Liver (tissue), 9 donors: ENCODE results near the gene SCD5. TPM values are rescaled to one million over a fixed set of nuclear protein-coding genes. Genes with fewer than 3 reads are reported as not detected.
"Not testable (repeated sequence)": the region's sequence is repeated elsewhere in the genome, so short reads cannot be mapped to it uniquely, and the experiment has no call there.

ENCODE experiments used
- DNase-seq: peaks from one replicate; pipeline ENCODE4 v3.0.0-alpha.2; 2017; ENCODE audit warnings: low spot score
- H3K27ac ChIP-seq, 2 donors: one replicate each; pipeline ENCODE4 v1.7.0; 2013; ENCODE audit warnings: inconsistent platforms in 2 of 2, low read length in 2 of 2, control low read depth in 1 of 2, low read depth in 1 of 2, mild to moderate bottlenecking in 1 of 2
- H3K27me3 ChIP-seq, 4 donors: one replicate each; pipeline versions ENCODE4 v1.6.1 to v1.7.0; 2013; ENCODE audit warnings: low read length in 3 of 4, inconsistent platforms in 1 of 4, mild to moderate bottlenecking in 1 of 4, moderate library complexity in 1 of 4; ENCODE audit not compliant: control insufficient read depth in 4 of 4, insufficient read depth in 4 of 4
- H3K36me3 ChIP-seq, 4 donors: one replicate each; pipeline versions ENCODE4 v1.6.1 to v1.7.0; 2013; ENCODE audit warnings: low read length in 3 of 4, mild to moderate bottlenecking in 3 of 4, low read depth in 1 of 4, moderate library complexity in 1 of 4; ENCODE audit not compliant: control insufficient read depth in 4 of 4, insufficient read depth in 3 of 4
- H3K4me1 ChIP-seq, 4 donors: one replicate each; pipeline versions ENCODE4 v1.6.1 to v1.7.0; 2013; ENCODE audit warnings: low read length in 3 of 4, mild to moderate bottlenecking in 3 of 4, moderate library complexity in 1 of 4; ENCODE audit not compliant: control insufficient read depth in 4 of 4, insufficient read depth in 4 of 4
- H3K4me3 ChIP-seq, 3 donors: one replicate each; pipeline versions ENCODE4 v1.6.1 to v1.7.0; 2013; ENCODE audit warnings: low read length in 3 of 3, control low read depth in 1 of 3, low read depth in 1 of 3, mild to moderate bottlenecking in 1 of 3
- H3K9ac ChIP-seq, 2 donors: one replicate each; pipeline ENCODE4 v1.7.0; 2013; ENCODE audit warnings: low read length in 2 of 2, mild to moderate bottlenecking in 2 of 2, moderate library complexity in 2 of 2, control low read depth in 1 of 2, low read depth in 1 of 2
- H3K9me3 ChIP-seq, 4 donors: one replicate each; pipeline versions ENCODE4 v1.6.1 to v1.7.0; 2013; ENCODE audit warnings: low read length in 3 of 4; ENCODE audit not compliant: control insufficient read depth in 4 of 4
- EGR1 ChIP-seq, 2 donors: IDR thresholded peaks; 2 replicates each; pipeline ENCODE4 v1.6.1; 2016 to 2018; ENCODE audit warnings: antibody characterized with exemption in 2 of 2, low read depth in 2 of 2
- FOXA1 ChIP-seq: IDR thresholded peaks from 2 replicates; pipeline ENCODE4 v1.6.1; 2016; ENCODE audit warnings: antibody characterized with exemption
- FOXA2 ChIP-seq: IDR thresholded peaks from 2 replicates; pipeline ENCODE4 v1.6.1; 2016; ENCODE audit warnings: antibody characterized with exemption
- GABPA ChIP-seq, 2 donors: IDR thresholded peaks in 1 of 2; conservative IDR thresholded peaks in 1 of 2; 2 replicates each; pipeline ENCODE4 v1.6.1; 2016; ENCODE audit warnings: antibody characterized with exemption in 2 of 2, mild to moderate bottlenecking in 1 of 2, moderate library complexity in 1 of 2
- HNF4A ChIP-seq, 2 donors: conservative IDR thresholded peaks; 2 replicates each; pipeline ENCODE4 v1.6.1; 2016; ENCODE audit warnings: antibody characterized with exemption in 2 of 2, mild to moderate bottlenecking in 2 of 2
- HNF4G ChIP-seq: IDR thresholded peaks from 2 replicates; pipeline ENCODE4 v1.6.1; 2016; ENCODE audit warnings: antibody characterized with exemption
- JUND ChIP-seq, 2 donors: IDR thresholded peaks; 2 replicates each; pipeline ENCODE4 v1.6.1; 2016; ENCODE audit warnings: antibody characterized with exemption in 2 of 2
- NR2F2 ChIP-seq: IDR thresholded peaks from 2 replicates; pipeline ENCODE4 v1.6.1; 2016; ENCODE audit warnings: antibody characterized with exemption
- RAD21 ChIP-seq, 2 donors: IDR thresholded peaks; 2 replicates each; pipeline ENCODE4 v1.6.1; 2016; ENCODE audit warnings: antibody characterized with exemption in 2 of 2, mild to moderate bottlenecking in 2 of 2
- RXRA ChIP-seq, 2 donors: IDR thresholded peaks; 2 replicates each; pipeline ENCODE4 v1.6.1; 2017 to 2018; ENCODE audit warnings: antibody characterized with exemption in 2 of 2, mild to moderate bottlenecking in 1 of 2
- SP1 ChIP-seq: IDR thresholded peaks from 2 replicates; pipeline ENCODE4 v1.6.1; 2018; ENCODE audit warnings: antibody characterized with exemption, mild to moderate bottlenecking
- TAF1 ChIP-seq: conservative IDR thresholded peaks from 2 replicates; pipeline ENCODE4 v1.6.1; 2016; ENCODE audit warnings: antibody characterized with exemption, mild to moderate bottlenecking
- YY1 ChIP-seq: IDR thresholded peaks from 2 replicates; pipeline ENCODE4 v1.6.1; 2016; ENCODE audit warnings: antibody characterized with exemption, mild to moderate bottlenecking
- WGBS: extraction: QIAGEN DNeasy Blood & Tissue Kit; methylation state at CpG from one replicate; pipeline ENCODE4 v1.1.7; 2013; 5-methylcytosine and 5-hydroxymethylcytosine counted together
- polyA plus RNA-seq, 2 donors: library from polyadenylated mRNA; stranded (reverse) in 1 of 2; unstranded in 1 of 2; fragments of 200-250 nt in 1 of 2; fragments of >200 nt in 1 of 2; fragmentation: Nextera tagmentation in 1 of 2; extraction: Ambion mirVana in 1 of 2; gene quantifications; one replicate each; pipeline versions ENCODE4 v1.2.1 to v1.2.3, GENCODE V29; 2013 to 2015
- total RNA-seq, 2 donors: library from RNA; depleted of rRNA; stranded (reverse); fragments of >200 nt; gene quantifications; one replicate each; pipeline ENCODE4 v1.2.3, GENCODE V29; 2014
- TF ChIP-seq, protein P1 (sequence below): IDR thresholded peaks from 2 replicates; pipeline ENCODE4 v1.6.1; 2016; ENCODE audit warnings: antibody characterized with exemption
- TF ChIP-seq, protein P2 (sequence below): IDR thresholded peaks from 2 replicates; pipeline ENCODE4 v1.6.1; 2016; ENCODE audit warnings: antibody characterized with exemption, mild to moderate bottlenecking
- TF ChIP-seq, protein P3 (sequence below): IDR thresholded peaks from 2 replicates; pipeline ENCODE4 v1.6.1; 2016; ENCODE audit warnings: antibody characterized with exemption
- TF ChIP-seq, protein P4 (sequence below): fragments of 150-350 bp; IDR thresholded peaks from 2 replicates; pipeline ENCODE4 v1.5.1; 2017; ENCODE audit warnings: improper control_type of control experiment, low read depth, low read length; ENCODE audit not compliant: missing input control
- TF ChIP-seq, protein P5 (sequence below): IDR thresholded peaks from 2 replicates; pipeline ENCODE4 v1.6.1; 2016; ENCODE audit warnings: antibody characterized with exemption
- donor health status: healthy.
- donor health status: healthy.
- donor health status: healthy.
- donor health status: healthy.
- donor health status: healthy.

The SCD5 gene
- total and polyA plus RNA-seq, 4 donors, result 0.14 to 1.9 (median 0.57) TPM

DNA sequence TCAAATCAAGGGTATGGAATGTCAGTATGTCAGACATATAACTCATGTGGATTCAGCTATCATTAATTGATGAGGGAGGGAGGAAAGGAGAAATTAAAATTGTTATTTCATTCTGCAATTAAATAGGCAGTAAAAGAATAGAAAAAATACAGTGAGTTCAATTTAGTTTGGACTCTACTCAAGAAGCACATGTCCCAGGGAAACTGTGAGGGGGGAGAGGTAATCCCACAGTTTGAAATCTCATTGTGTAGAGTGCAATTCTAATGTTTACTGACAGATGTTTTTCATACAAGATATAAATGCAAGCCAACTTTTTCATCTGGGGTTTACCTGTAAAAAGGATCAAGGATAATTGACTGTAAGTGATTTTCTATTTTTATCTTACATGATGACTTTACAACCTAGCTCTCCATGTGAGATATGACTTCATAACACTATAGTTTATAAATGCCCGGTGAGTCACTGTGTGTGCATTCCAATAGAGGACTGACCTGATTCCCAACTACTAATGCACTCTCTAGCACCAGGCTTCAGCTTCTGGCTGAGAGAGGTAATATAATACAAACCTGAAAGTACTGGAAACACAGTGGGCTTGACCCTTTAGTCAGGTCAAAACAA is 35.2 kb upstream of the SCD5 start:
- no peak overlapping the region for H3K9ac ChIP-seq
- no peaks in the 10 kb centered on the region for H3K9me3 ChIP-seq
- no peak overlapping the region for H3K4me3 ChIP-seq
- 79% methylated on average over 1 of the region's 1 CpG for WGBS
- H3K36me3 ChIP-seq, result peaks cover 1 to 50% (median 43%) of the 10 kb centered on the region in 4 donors
- TF ChIP-seq, protein P1, sequence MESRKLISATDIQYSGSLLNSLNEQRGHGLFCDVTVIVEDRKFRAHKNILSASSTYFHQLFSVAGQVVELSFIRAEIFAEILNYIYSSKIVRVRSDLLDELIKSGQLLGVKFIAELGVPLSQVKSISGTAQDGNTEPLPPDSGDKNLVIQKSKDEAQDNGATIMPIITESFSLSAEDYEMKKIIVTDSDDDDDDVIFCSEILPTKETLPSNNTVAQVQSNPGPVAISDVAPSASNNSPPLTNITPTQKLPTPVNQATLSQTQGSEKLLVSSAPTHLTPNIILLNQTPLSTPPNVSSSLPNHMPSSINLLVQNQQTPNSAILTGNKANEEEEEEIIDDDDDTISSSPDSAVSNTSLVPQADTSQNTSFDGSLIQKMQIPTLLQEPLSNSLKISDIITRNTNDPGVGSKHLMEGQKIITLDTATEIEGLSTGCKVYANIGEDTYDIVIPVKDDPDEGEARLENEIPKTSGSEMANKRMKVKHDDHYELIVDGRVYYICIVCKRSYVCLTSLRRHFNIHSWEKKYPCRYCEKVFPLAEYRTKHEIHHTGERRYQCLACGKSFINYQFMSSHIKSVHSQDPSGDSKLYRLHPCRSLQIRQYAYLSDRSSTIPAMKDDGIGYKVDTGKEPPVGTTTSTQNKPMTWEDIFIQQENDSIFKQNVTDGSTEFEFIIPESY, result no peak
- TF ChIP-seq RAD21 (IDR thresholded peaks at IDR 0.05), result no peak
- TF ChIP-seq YY1, result no peak
- no peak for TF ChIP-seq GABPA (IDR thresholded peaks at IDR 0.05 in 1 of 2, conservative IDR thresholded peaks at IDR 0.05 in 1 of 2)
- TF ChIP-seq FOXA2, result no peak
- TF ChIP-seq, protein P2, sequence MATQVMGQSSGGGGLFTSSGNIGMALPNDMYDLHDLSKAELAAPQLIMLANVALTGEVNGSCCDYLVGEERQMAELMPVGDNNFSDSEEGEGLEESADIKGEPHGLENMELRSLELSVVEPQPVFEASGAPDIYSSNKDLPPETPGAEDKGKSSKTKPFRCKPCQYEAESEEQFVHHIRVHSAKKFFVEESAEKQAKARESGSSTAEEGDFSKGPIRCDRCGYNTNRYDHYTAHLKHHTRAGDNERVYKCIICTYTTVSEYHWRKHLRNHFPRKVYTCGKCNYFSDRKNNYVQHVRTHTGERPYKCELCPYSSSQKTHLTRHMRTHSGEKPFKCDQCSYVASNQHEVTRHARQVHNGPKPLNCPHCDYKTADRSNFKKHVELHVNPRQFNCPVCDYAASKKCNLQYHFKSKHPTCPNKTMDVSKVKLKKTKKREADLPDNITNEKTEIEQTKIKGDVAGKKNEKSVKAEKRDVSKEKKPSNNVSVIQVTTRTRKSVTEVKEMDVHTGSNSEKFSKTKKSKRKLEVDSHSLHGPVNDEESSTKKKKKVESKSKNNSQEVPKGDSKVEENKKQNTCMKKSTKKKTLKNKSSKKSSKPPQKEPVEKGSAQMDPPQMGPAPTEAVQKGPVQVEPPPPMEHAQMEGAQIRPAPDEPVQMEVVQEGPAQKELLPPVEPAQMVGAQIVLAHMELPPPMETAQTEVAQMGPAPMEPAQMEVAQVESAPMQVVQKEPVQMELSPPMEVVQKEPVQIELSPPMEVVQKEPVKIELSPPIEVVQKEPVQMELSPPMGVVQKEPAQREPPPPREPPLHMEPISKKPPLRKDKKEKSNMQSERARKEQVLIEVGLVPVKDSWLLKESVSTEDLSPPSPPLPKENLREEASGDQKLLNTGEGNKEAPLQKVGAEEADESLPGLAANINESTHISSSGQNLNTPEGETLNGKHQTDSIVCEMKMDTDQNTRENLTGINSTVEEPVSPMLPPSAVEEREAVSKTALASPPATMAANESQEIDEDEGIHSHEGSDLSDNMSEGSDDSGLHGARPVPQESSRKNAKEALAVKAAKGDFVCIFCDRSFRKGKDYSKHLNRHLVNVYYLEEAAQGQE, result no peak
- TF ChIP-seq, protein P3, sequence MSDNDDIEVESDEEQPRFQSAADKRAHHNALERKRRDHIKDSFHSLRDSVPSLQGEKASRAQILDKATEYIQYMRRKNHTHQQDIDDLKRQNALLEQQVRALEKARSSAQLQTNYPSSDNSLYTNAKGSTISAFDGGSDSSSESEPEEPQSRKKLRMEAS, result no peak
- no peak for TF ChIP-seq FOXA1
- no peak for TF ChIP-seq JUND (IDR thresholded peaks at IDR 0.05)
- no peak for TF ChIP-seq HNF4A (conservative IDR thresholded peaks at IDR 0.05)
- TF ChIP-seq SP1, result no peak
- TF ChIP-seq, protein P4, sequence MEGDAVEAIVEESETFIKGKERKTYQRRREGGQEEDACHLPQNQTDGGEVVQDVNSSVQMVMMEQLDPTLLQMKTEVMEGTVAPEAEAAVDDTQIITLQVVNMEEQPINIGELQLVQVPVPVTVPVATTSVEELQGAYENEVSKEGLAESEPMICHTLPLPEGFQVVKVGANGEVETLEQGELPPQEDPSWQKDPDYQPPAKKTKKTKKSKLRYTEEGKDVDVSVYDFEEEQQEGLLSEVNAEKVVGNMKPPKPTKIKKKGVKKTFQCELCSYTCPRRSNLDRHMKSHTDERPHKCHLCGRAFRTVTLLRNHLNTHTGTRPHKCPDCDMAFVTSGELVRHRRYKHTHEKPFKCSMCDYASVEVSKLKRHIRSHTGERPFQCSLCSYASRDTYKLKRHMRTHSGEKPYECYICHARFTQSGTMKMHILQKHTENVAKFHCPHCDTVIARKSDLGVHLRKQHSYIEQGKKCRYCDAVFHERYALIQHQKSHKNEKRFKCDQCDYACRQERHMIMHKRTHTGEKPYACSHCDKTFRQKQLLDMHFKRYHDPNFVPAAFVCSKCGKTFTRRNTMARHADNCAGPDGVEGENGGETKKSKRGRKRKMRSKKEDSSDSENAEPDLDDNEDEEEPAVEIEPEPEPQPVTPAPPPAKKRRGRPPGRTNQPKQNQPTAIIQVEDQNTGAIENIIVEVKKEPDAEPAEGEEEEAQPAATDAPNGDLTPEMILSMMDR, result no peak
- TF ChIP-seq HNF4G, result no peak
- TF ChIP-seq, protein P5, sequence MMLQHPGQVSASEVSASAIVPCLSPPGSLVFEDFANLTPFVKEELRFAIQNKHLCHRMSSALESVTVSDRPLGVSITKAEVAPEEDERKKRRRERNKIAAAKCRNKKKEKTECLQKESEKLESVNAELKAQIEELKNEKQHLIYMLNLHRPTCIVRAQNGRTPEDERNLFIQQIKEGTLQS, result no peak
- no peak for TF ChIP-seq RXRA (IDR thresholded peaks at IDR 0.05)
- TF ChIP-seq NR2F2, result no peak
- TF ChIP-seq TAF1, result no peak
- no peak for TF ChIP-seq EGR1 (IDR thresholded peaks at IDR 0.05; ENCODE audit: low read depth in 2 of 2)
- no peak overlapping the region for H3K27ac ChIP-seq
- DNase-seq, result no peak
- no peaks in the 10 kb centered on the region for H3K27me3 ChIP-seq
- no peaks in the 10 kb centered on the region for H3K4me1 ChIP-seq

DNA sequence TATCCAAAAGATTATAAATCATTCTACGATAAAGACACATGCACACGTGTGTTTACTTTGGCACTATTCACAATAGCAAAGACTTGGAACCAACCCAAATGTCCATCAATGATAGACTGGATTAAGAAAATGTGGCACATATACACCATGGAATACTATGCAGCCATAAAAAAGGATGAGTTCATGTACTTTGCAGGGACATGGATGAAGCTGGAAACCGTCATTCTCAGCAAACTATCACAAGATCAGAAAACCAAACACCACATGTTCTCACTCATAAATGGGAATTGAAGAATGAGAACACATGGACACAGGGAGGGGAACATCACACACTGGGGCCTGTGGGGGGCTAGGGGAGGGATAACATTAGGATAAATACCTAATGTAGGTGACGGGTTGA is 34.5 kb upstream of the SCD5 start:
- H3K4me1 ChIP-seq, DNase-seq, H3K9me3 ChIP-seq, H3K27me3 ChIP-seq, H3K27ac ChIP-seq, H3K4me3 ChIP-seq, H3K9ac ChIP-seq: not testable (repeated sequence)
- WGBS, result 84% methylated on average over 4 of the region's 4 CpGs
- H3K36me3 ChIP-seq, result peaks cover 1 to 51% (median 44%) of the 10 kb centered on the region in 4 donors
